Liver (tissue), 3 donors: ENCODE data around the gene ZNF423.

Experiments used
- CTCF ChIP-seq: fragments of 150-350 bp; IDR thresholded peaks from 2 replicates; pipeline ENCODE4 v1.5.1; 2017; ENCODE audit warnings: improper control_type of control experiment, low read depth, low read length; ENCODE audit not compliant: missing input control
- MAX ChIP-seq: IDR thresholded peaks from 2 replicates; pipeline ENCODE4 v1.6.1; 2016; ENCODE audit warnings: antibody characterized with exemption
- SP1 ChIP-seq: IDR thresholded peaks from 2 replicates; pipeline ENCODE4 v1.6.1; 2018; ENCODE audit warnings: antibody characterized with exemption, mild to moderate bottlenecking
- ZBTB33 ChIP-seq: IDR thresholded peaks from 2 replicates; pipeline ENCODE4 v1.6.1; 2016; ENCODE audit warnings: antibody characterized with exemption
- donor health status: healthy.
- donor health status: healthy.

GRCh38 chr16:49583911-49584310 lies 272.0 kb downstream of the ZNF423 start:
- TF ChIP-seq CTCF, result no peak
- TF ChIP-seq SP1, result no peak
- no peak for TF ChIP-seq MAX
- TF ChIP-seq ZBTB33, result no peak
